Kidney (tissue), 14 donors: ENCODE data around the gene COLEC12. TPM values are rescaled to one million over a fixed set of nuclear protein-coding genes. Genes with fewer than 3 reads are reported as not detected.
A peak's percentile ranks its signal among the peaks of the same experiment; 100 is the strongest.

ENCODE experiments used
- DNase-seq, 5 donors: peaks; one replicate each; pipeline ENCODE4 v3.0.0-alpha.2; 2013 to 2020
- FAIRE-seq: peaks from 2 replicates; lab custom pipeline; 2012; peaks lifted over from hg19 to GRCh38; lab: Jason Lieb, UNC
- H3K27ac ChIP-seq, 2 donors: one replicate each; pipeline ENCODE4 v1.7.0; 2013; ENCODE audit warnings: low read depth in 2 of 2, low read length in 2 of 2, inconsistent platforms in 1 of 2
- H3K27me3 ChIP-seq: one replicate; pipeline ENCODE4 v1.7.1; 2013; ENCODE audit warnings: low read length, inconsistent platforms; ENCODE audit not compliant: control insufficient read depth, insufficient read depth
- H3K36me3 ChIP-seq, 3 donors: one replicate each; pipeline versions ENCODE4 v1.7.0 to v1.7.1; 2013; ENCODE audit warnings: low read length in 3 of 3, control low read depth in 1 of 3, inconsistent platforms in 1 of 3; ENCODE audit not compliant: insufficient read depth in 3 of 3, control insufficient read depth in 2 of 3
- H3K4me1 ChIP-seq, 3 donors: one replicate each; pipeline versions ENCODE4 v1.7.0 to v1.7.1; 2013; ENCODE audit warnings: low read length in 3 of 3, inconsistent platforms in 1 of 3, low read depth in 1 of 3; ENCODE audit not compliant: control insufficient read depth in 2 of 3, insufficient read depth in 2 of 3
- H3K4me3 ChIP-seq, 3 donors: one replicate each; pipeline versions ENCODE4 v1.7.0 to v1.8.1; 2013; ENCODE audit warnings: low read length in 3 of 3, control low read depth in 1 of 3, inconsistent platforms in 1 of 3
- H3K9ac ChIP-seq, 3 donors: one replicate each; pipeline versions ENCODE4 v1.7.0 to v1.7.1; 2013; ENCODE audit warnings: low read length in 3 of 3, control low read depth in 1 of 3, inconsistent platforms in 1 of 3
- H3K9me3 ChIP-seq, 3 donors: one replicate each; pipeline versions ENCODE4 v1.7.0 to v1.7.1; 2013; ENCODE audit warnings: low read length in 3 of 3, control low read depth in 1 of 3, inconsistent platforms in 1 of 3; ENCODE audit not compliant: control insufficient read depth in 2 of 3, insufficient read depth in 1 of 3
- intact Hi-C: fragments of 100-400 bp; cut with DNase I; formaldehyde crosslinking; loops from one replicate; pipeline ENCODE4 v1.11.1; 2022
- polyA plus RNA-seq: library from polyadenylated mRNA; stranded (reverse); fragments of 350-450 nt; fragmentation: Illumina TruSeq; extraction: RNeasy Lipid Tissue Mini Kit (QIAGEN cat#74804); gene quantifications from one replicate; pipeline ENCODE4 v1.2.3, GENCODE V29; 2014; ENCODE audit warnings: low read depth, low replicate concordance; ENCODE audit not compliant: insufficient read depth
- total RNA-seq: library from RNA; stranded (reverse); fragmentation: NEBNext Ultra II Directional; extraction: Animal tissue kit (Norgen Biotek cat#: 25700); gene quantifications from one replicate; pipeline ENCODE4 v1.2.1, GENCODE V29; 2021
- TF ChIP-seq, protein P1 (sequence below): IDR thresholded peaks from 3 replicates; pipeline ENCODE4 v1.5.1; 2012; ENCODE audit warnings: mild to moderate bottlenecking, moderate library complexity, borderline replicate concordance; ENCODE audit not compliant: insufficient read depth; ENCODE audit errors: extremely low read depth
- donor health status: control.
- donor health status: control.
- donor health status: control.
- donor health status: control.
- donor health status: control.
- donor health status: DM: yes; HTN: yes; CAD: no.
- donor health status: Normal renal cell carcinoma (clear cell type).

COLEC12 gene
- total and polyA plus RNA-seq, 2 donors from 2014 or later = 1.3 to 7.4 TPM

- no peaks in the 10 kb centered on the region for H3K36me3 ChIP-seq
- no peak overlapping the region for H3K9ac ChIP-seq
- DNase-seq (no peak), FAIRE-seq (no peak)
- TF ChIP-seq, protein P1, sequence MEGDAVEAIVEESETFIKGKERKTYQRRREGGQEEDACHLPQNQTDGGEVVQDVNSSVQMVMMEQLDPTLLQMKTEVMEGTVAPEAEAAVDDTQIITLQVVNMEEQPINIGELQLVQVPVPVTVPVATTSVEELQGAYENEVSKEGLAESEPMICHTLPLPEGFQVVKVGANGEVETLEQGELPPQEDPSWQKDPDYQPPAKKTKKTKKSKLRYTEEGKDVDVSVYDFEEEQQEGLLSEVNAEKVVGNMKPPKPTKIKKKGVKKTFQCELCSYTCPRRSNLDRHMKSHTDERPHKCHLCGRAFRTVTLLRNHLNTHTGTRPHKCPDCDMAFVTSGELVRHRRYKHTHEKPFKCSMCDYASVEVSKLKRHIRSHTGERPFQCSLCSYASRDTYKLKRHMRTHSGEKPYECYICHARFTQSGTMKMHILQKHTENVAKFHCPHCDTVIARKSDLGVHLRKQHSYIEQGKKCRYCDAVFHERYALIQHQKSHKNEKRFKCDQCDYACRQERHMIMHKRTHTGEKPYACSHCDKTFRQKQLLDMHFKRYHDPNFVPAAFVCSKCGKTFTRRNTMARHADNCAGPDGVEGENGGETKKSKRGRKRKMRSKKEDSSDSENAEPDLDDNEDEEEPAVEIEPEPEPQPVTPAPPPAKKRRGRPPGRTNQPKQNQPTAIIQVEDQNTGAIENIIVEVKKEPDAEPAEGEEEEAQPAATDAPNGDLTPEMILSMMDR = no peak
- no peaks in the 10 kb centered on the region for H3K4me1 ChIP-seq
- intact Hi-C loops = no loop called here
- H3K9me3 ChIP-seq = no peaks in the 10 kb centered on the region
- H3K27ac ChIP-seq = no peak overlapping the region
- no peaks in the 10 kb centered on the region for H3K27me3 ChIP-seq
- H3K4me3 ChIP-seq = no peak overlapping the region
Measured at GRCh38 chr18:382423-382984, 118.0 kb downstream of the COLEC12 start.

GRCh38 chr18:379681-380330 is 120.7 kb downstream of the COLEC12 start:
- intact Hi-C loops = no loop called here
- FAIRE-seq = no peak
- no peaks in the 10 kb centered on the region for H3K9me3 ChIP-seq

DNA sequence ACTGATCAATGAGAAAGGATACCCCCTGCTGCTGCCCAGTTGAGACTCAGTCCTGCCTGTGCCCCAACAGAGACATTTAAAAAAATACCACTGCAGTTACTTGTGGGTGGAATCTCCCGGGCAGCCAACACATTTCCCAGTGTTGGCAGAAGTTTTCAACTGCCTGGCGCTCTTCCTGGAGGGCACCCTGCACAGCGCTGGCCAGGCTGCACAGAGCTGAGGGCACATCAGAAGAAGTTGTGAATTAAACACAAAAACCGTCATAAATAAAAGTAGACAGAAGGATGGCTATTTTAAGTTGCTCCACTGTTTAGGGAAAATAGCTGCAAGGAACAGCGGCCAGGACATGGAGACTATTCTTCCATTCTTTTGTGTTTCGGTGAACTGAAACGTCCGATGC is 122.4 kb downstream of the COLEC12 start:
- no peaks in the 10 kb centered on the region for H3K27me3 ChIP-seq
- no peak overlapping the region for H3K4me3 ChIP-seq
- H3K27ac ChIP-seq = no peak overlapping the region
- intact Hi-C loops = no loop called here
- TF ChIP-seq, protein P1 = no peak
- no peaks in the 10 kb centered on the region for H3K36me3 ChIP-seq
- no peak for DNase-seq
- peaks cover 0 to 3% (median 0%) of the 10 kb centered on the region in 3 donors for H3K4me1 ChIP-seq
- H3K9me3 ChIP-seq = no peaks in the 10 kb centered on the region
- no peak for FAIRE-seq
- no peak overlapping the region for H3K9ac ChIP-seq

More at GRCh38 chr18:379681-380330, 120.7 kb downstream of the COLEC12 start:
- Histone ChIP-seq H3K27me3 (no peaks in the 10 kb centered on the region), H3K4me3 (no peak overlapping the region), H3K36me3 (no peaks in the 10 kb centered on the region), H3K9ac (no peak overlapping the region), H3K4me1 (peaks cover 0 to 2% (median 0%) of the 10 kb centered on the region in 3 donors), H3K27ac (no peak overlapping the region)
- peak in 4 of 5 donors; percentile 82 to 91 (median 88) for DNase-seq
- TF ChIP-seq, protein P1 = no peak
